Measurements from ENCODE around the gene FNDC3B. TPM values are rescaled to one million over a fixed set of nuclear protein-coding genes. Genes with fewer than 3 reads are reported as not detected.
A peak's percentile ranks its signal among the peaks of the same experiment; 100 is the strongest.

FNDC3B gene
- total RNA-seq, 1 donor from 2014 or later: 71.3 TPM

DNA sequence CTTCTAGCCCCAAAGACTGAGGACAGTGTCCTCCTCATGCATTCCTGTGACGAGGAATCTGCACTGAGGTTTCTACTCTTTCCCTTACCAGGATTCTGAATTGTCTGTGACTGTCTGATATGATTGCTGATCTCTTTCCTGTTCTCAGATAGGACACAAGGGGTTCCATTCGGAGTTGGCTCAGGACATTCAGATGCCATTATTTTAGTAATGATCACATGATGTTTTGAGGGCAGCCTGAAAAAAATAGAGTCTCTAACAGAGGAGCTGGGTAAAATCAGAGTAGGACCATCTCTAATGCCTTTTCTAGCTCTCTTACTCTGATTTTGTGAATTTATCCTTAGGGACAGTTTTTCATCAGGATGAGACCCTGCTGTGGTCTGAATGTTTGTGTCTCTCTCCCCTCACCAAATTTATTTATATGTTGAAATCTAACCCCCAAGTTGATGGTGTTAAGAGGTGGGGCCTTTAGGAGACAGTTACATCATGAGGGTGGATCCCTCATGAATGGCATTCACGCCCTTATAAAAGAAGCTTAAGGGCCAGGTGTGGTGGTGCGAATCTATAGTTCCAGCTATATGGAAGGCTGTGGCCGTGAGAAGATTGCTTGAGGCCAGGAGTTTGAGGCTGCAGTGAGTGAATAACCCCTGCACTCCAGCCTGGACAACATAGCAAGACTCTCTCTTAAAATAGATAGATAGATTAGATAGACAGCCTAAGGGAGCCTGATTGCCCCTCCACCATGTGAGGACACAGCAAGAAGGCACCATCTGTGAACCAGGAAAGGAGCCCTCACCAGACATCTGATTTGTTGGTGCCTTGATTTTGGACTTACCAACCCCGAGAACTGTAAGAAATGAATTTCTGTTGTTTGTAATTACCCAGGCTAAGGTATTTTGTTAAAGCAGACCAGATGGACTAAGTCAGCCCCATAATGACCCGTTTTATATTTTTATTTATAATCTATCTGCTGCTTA lies 24.4 kb downstream of the FNDC3B start:
- no peak overlapping the region for H3K4me3 ChIP-seq (ENCODE audit: low read depth, low read length)
- TF ChIP-seq, protein P1, sequence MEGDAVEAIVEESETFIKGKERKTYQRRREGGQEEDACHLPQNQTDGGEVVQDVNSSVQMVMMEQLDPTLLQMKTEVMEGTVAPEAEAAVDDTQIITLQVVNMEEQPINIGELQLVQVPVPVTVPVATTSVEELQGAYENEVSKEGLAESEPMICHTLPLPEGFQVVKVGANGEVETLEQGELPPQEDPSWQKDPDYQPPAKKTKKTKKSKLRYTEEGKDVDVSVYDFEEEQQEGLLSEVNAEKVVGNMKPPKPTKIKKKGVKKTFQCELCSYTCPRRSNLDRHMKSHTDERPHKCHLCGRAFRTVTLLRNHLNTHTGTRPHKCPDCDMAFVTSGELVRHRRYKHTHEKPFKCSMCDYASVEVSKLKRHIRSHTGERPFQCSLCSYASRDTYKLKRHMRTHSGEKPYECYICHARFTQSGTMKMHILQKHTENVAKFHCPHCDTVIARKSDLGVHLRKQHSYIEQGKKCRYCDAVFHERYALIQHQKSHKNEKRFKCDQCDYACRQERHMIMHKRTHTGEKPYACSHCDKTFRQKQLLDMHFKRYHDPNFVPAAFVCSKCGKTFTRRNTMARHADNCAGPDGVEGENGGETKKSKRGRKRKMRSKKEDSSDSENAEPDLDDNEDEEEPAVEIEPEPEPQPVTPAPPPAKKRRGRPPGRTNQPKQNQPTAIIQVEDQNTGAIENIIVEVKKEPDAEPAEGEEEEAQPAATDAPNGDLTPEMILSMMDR (IDR thresholded peaks at IDR 0.05; ENCODE audit: insufficient read depth, low read length, poor library complexity, severe bottlenecking): no peak
- DNase-seq (ENCODE audit: low read depth): no peak
- no peaks in the 10 kb centered on the region for H3K36me3 ChIP-seq (ENCODE audit: control insufficient read depth, insufficient read depth, low read length)
- H3K27me3 ChIP-seq (ENCODE audit: control insufficient read depth, insufficient read depth, low read length): no peaks in the 10 kb centered on the region

DNA sequence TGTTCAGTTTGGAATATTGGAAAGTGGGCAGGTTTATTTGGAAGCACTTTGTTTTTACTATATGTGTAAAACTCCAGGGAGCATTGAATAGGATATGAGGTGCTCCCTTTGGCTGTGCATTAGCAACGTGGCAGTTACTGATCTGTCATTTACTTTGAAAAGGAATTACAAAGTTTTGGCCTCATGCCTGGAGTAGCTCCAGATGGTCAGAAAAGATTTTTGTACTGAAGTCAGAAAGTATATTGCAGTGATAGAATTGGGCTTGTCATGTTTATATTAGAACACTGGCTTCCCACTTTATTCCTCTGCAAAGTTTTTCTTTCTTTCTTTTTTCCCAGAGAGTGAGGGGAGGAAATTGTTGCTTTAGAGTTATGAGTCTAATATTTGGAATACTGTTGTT lies 26.1 kb downstream of the FNDC3B start:
- Histone ChIP-seq H3K27me3 (ENCODE audit: control insufficient read depth, insufficient read depth, low read length) (no peaks in the 10 kb centered on the region), H3K36me3 (ENCODE audit: control insufficient read depth, insufficient read depth, low read length) (no peaks in the 10 kb centered on the region), H3K4me3 (ENCODE audit: low read depth, low read length) (no peak overlapping the region)
- TF ChIP-seq, protein P1 (IDR thresholded peaks at IDR 0.05; ENCODE audit: insufficient read depth, low read length, poor library complexity, severe bottlenecking): no peak
- DNase-seq (ENCODE audit: low read depth): no peak

DNA sequence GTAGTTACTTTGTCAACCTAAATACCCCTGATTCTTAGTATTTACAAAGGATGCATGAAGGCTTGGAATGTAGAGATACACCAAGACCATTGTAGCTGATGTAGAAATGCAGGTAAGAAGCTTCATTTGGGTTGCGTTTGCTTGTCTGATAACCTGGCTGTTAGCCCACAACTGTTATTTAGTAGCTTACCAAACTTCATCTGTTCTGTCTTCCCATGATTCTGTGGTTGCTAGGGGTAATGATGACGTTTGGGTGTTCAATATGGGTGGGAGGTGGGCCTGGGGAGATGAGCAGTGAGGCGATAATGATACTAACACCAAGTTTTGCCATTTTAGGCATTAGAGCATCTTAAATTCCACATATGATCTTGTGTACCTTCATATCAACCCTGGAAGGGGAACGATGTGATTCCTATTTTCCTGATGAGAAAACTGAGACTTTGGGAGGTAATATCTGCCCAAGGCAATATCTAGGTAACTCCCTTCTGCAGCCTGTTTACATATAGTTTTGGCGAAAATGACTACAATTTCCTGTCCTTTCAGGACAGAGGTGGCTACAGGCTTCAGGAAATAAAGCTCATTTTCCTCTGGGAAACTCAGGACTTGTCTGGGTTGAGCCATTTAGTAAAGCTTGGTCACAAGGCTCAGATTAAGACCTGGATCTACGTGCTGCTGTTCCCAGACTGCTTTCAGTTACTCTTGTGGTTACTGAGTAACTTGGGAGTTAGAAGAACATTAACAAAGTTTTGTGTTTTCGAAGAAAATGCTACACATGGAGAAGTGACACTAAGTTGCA lies 26.8 kb downstream of the FNDC3B start:
- no peaks in the 10 kb centered on the region for H3K36me3 ChIP-seq (ENCODE audit: control insufficient read depth, insufficient read depth, low read length)
- DNase-seq (ENCODE audit: low read depth): peak; percentile 89
- TF ChIP-seq, protein P1 (IDR thresholded peaks at IDR 0.05; ENCODE audit: insufficient read depth, low read length, poor library complexity, severe bottlenecking): no peak
- H3K27me3 ChIP-seq (ENCODE audit: control insufficient read depth, insufficient read depth, low read length): no peaks in the 10 kb centered on the region
- H3K4me3 ChIP-seq (ENCODE audit: low read depth, low read length): no peak overlapping the region

DNA sequence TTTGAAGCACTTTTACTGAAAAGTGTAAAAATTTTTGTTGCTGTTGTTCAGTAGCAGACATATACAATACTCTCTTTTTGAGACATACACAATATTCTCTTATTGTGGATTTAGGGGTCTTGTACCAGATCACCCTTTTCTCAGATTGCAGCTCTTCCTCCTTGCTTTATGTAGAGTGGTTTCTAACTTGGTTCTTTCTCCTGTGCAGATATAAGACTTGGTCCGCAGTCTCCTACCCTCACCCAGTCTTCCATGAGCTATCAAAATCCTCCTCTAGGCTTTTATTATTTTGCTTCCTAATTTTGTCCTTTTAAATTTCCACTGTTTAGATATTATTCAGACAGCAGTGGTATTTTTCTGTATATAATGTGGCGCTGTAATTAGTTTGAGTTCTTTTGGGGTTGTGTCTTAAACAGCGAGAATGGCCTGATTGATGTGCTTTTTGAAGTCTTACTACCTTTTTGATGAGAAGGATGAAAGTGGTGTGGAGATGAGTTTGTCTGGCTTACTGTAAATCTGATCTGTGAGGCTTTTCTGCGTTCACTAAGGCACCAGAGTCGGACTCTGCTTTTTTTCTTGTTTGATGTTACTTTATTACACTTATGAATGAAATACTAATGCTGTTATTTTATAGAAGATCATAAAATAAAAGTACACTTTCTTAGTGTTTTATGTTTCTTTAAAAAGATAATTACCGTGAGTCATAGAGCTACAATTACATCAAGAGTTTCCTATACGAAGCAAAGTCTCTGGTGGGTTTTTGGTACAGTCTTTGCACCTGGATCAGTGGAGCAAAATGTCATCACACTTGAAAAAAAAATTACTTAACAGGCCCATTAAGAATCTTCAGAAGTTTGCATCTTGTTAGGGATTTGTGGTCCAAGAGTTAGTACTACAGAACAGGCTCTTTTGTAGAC lies 27.8 kb downstream of the FNDC3B start:
- no peak overlapping the region for H3K4me3 ChIP-seq (ENCODE audit: low read depth, low read length)
- TF ChIP-seq, protein P1 (IDR thresholded peaks at IDR 0.05; ENCODE audit: insufficient read depth, low read length, poor library complexity, severe bottlenecking): no peak
- DNase-seq (ENCODE audit: low read depth): no peak
- H3K27me3 ChIP-seq (ENCODE audit: control insufficient read depth, insufficient read depth, low read length): no peaks in the 10 kb centered on the region
- H3K36me3 ChIP-seq (ENCODE audit: control insufficient read depth, insufficient read depth, low read length): no peaks in the 10 kb centered on the region

DNA sequence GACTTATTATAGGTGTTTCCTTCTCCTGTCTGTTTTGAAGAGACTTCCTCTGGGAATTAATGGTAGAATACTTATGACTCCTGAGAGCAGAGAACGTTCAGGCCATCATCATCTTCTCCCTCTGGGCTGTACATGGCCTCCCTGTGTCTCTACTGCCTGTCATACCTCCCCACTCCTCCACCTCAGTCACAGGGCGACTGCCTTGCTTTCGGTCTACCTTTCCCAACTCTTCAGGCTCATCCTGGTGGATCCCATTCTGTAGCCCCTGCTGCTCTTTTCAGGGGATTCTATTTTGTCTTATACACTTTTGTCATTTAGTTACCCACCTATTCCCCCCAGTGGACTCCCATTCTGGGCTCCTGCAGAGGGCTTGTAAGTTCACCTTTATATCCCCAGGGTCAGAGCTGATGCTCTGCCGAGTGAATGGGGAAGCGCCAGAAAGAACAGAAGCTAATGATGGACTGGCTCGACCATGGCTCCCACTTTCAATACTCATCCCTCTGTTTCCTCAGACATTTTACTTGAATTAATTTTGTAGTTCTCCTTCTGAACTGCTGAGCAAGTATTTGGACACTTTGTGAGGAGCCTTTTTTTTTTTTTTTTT lies 28.6 kb downstream of the FNDC3B start:
- no peak overlapping the region for H3K4me3 ChIP-seq (ENCODE audit: low read depth, low read length)
- no peaks in the 10 kb centered on the region for H3K27me3 ChIP-seq (ENCODE audit: control insufficient read depth, insufficient read depth, low read length)
- DNase-seq (ENCODE audit: low read depth): no peak
- TF ChIP-seq, protein P1 (IDR thresholded peaks at IDR 0.05; ENCODE audit: insufficient read depth, low read length, poor library complexity, severe bottlenecking): no peak
- no peaks in the 10 kb centered on the region for H3K36me3 ChIP-seq (ENCODE audit: control insufficient read depth, insufficient read depth, low read length)

Data from kidney epithelial cell (primary cell).